HG02884 (cell line): ENCODE measurements around the gene CCDC183.
"Not testable (repeated sequence)": the region's sequence is repeated elsewhere in the genome, so short reads cannot be mapped to it uniquely, and the experiment has no call there.

ENCODE experiments used
- ATAC-seq: cut with Tn5 transposase; IDR thresholded peaks from one replicate; pipeline ENCODE4 v1.9.1; 2021; ENCODE audit warnings: mild to moderate bottlenecking, moderate library complexity; ENCODE audit not compliant: unreplicated experiment

CCDC183 gene

GRCh38 chr9:136796238-136796774 is at the start of gene CCDC183:
CCDC183 (plus strand) TSS chr9:136796338; CDS start chr9:136796398, 60 bp downstream.
- no peak for ATAC-seq

GRCh38 chr9:136746621-136747020 is 49.5 kb upstream of the CCDC183 start:
- ATAC-seq = no peak

- no peak for ATAC-seq
Observed at GRCh38 chr9:136747161-136748060, 48.7 kb upstream of the CCDC183 start.

- no peak for ATAC-seq
Observed at GRCh38 chr9:136748201-136748600, 47.9 kb upstream of the CCDC183 start, which contains the start of gene LCN6. LCN6 (minus strand) TSS chr9:136748525; CDS start chr9:136748483, 42 bp downstream.

- no peak for ATAC-seq
Observed at GRCh38 chr9:136748666-136749611, 47.2 kb upstream of the CCDC183 start.

GRCh38 chr9:136750526-136750925 is 45.6 kb upstream of the CCDC183 start:
- no peak for ATAC-seq

GRCh38 chr9:136751244-136751643 is 44.9 kb upstream of the CCDC183 start:
- no peak for ATAC-seq

- no peak for ATAC-seq
Observed at GRCh38 chr9:136751814-136752213, 44.3 kb upstream of the CCDC183 start.

GRCh38 chr9:136753371-136754058 is 42.6 kb upstream of the CCDC183 start:
- ATAC-seq = no peak

- ATAC-seq = no peak
Observed at GRCh38 chr9:136754059-136754572, 42.0 kb upstream of the CCDC183 start.

GRCh38 chr9:136754626-136755301 is 41.4 kb upstream of the CCDC183 start:
- no peak for ATAC-seq

- ATAC-seq = not testable (repeated sequence)
Observed at GRCh38 chr9:136755302-136756133, 40.6 kb upstream of the CCDC183 start.

GRCh38 chr9:136756134-136756438 is 40.1 kb upstream of the CCDC183 start:
- ATAC-seq = no peak

- no peak for ATAC-seq
Observed at GRCh38 chr9:136756836-136757235, 39.3 kb upstream of the CCDC183 start.

- ATAC-seq = no peak
Observed at GRCh38 chr9:136757328-136757727, 38.8 kb upstream of the CCDC183 start.

GRCh38 chr9:136757751-136758140 is 38.4 kb upstream of the CCDC183 start:
- ATAC-seq = no peak

GRCh38 chr9:136759001-136759400 is 37.1 kb upstream of the CCDC183 start:
- no peak for ATAC-seq

GRCh38 chr9:136759436-136760325 is 36.5 kb upstream of the CCDC183 start:
- no peak for ATAC-seq
